CD14-positive monocyte (primary cell): Measurements from ENCODE around the gene DOK6. TPM values are rescaled to one million over a fixed set of nuclear protein-coding genes. Genes with fewer than 3 reads are reported as not detected.

Source experiments
- DNase-seq, 3 donors: peaks; one replicate each; pipeline ENCODE4 v3.0.0-alpha.2; 2011 to 2022
- H2AFZ ChIP-seq: 2 replicates; pipeline ENCODE4 v1.6.0; 2012; ENCODE audit warnings: mild to moderate bottlenecking, low read depth, low read length, inconsistent platforms; ENCODE audit not compliant: insufficient read depth, poor library complexity, severe bottlenecking
- H3K27ac ChIP-seq, 2 donors: 1 replicate in 1 of 2; 2 replicates in 1 of 2; pipeline ENCODE4 v1.5.1; 2012 to 2013; ENCODE audit warnings: low read length in 2 of 2, control low read depth in 1 of 2, inconsistent platforms in 1 of 2, low read depth in 1 of 2, mild to moderate bottlenecking in 1 of 2
- H3K27me3 ChIP-seq, 2 donors: one replicate each; pipeline versions ENCODE4 v1.6.0 to v1.6.1; 2011 to 2013; ENCODE audit warnings: low read length in 2 of 2; ENCODE audit not compliant: control insufficient read depth in 2 of 2, insufficient read depth in 2 of 2
- H3K36me3 ChIP-seq, 2 donors: replicated peaks in 1 of 2; 1 replicate in 1 of 2; 2 replicates in 1 of 2; pipeline versions ENCODE4 v1.5.1 to v1.6.1; 2012 to 2013; ENCODE audit warnings: low read length in 2 of 2, control low read depth in 1 of 2, inconsistent platforms in 1 of 2, mild to moderate bottlenecking in 1 of 2; ENCODE audit not compliant: insufficient read depth in 2 of 2, control insufficient read depth in 1 of 2
- H3K4me1 ChIP-seq, 2 donors: 1 replicate in 1 of 2; 2 replicates in 1 of 2; pipeline versions ENCODE4 v1.5.1 to v1.6.1; 2012 to 2013; ENCODE audit warnings: low read length in 2 of 2, control low read depth in 1 of 2, inconsistent platforms in 1 of 2, mild to moderate bottlenecking in 1 of 2, moderate library complexity in 1 of 2; ENCODE audit not compliant: insufficient read depth in 2 of 2, control insufficient read depth in 1 of 2
- H3K4me2 ChIP-seq: replicated peaks from 2 replicates; pipeline ENCODE3; 2012; ENCODE audit warnings: low read length, moderate library complexity, mild to moderate bottlenecking; ENCODE audit not compliant: poor library complexity, severe bottlenecking; ENCODE audit errors: extremely low read depth
- H3K4me3 ChIP-seq, 3 experiments: fragments of 200-600 bp in 1 of 3; sonication (generic) in 1 of 3; replicated peaks in 1 of 3; 1 replicate in 2 of 3; 2 replicates in 1 of 3; pipeline ENCODE4 v1.5.1; 2011 to 2013; ENCODE audit warnings: low read length in 3 of 3, mild to moderate bottlenecking in 3 of 3, control low read depth in 2 of 3, low read depth in 2 of 3, inconsistent platforms in 1 of 3, moderate library complexity in 1 of 3
- H3K79me2 ChIP-seq: 2 replicates; pipeline ENCODE4 v1.6.0; 2012; ENCODE audit warnings: mild to moderate bottlenecking, control low read depth, inconsistent platforms, low read length, moderate library complexity; ENCODE audit not compliant: insufficient read depth
- H3K9ac ChIP-seq: 2 replicates; pipeline ENCODE4 v1.6.0; 2017; ENCODE audit warnings: low read length, mild to moderate bottlenecking; ENCODE audit not compliant: insufficient read depth, poor library complexity, severe bottlenecking
- H3K9me3 ChIP-seq, 2 donors: replicated peaks in 1 of 2; 1 replicate in 1 of 2; 2 replicates in 1 of 2; pipeline versions ENCODE4 v1.5.1 to v1.6.1; 2012 to 2013; ENCODE audit warnings: low read length in 2 of 2, control low read depth in 1 of 2; ENCODE audit not compliant: control insufficient read depth in 1 of 2, insufficient read depth in 1 of 2
- H4K20me1 ChIP-seq: 2 replicates; pipeline ENCODE4 v1.6.0; 2012; ENCODE audit warnings: mild to moderate bottlenecking, low read length, control low read depth, moderate library complexity; ENCODE audit not compliant: insufficient read depth
- H3K27ac Mint-ChIP-seq, 7 donors: one replicate each; pipeline ENCODE4 v1.8.0; 2020; ENCODE audit warnings: mild to moderate bottlenecking in 7 of 7, mixed read lengths in 7 of 7, moderate library complexity in 6 of 7, inconsistent platforms in 2 of 7
- H3K27me3 Mint-ChIP-seq, 3 donors: one replicate each; pipeline ENCODE4 v1.8.0; 2021 to 2022; ENCODE audit warnings: low read depth in 3 of 3, mild to moderate bottlenecking in 3 of 3, mixed read lengths in 3 of 3, moderate library complexity in 3 of 3, inconsistent platforms in 1 of 3
- H3K36me3 Mint-ChIP-seq, 2 donors: one replicate each; pipeline ENCODE4 v1.8.0; 2020; ENCODE audit warnings: mixed read lengths in 2 of 2, inconsistent platforms in 1 of 2, mild to moderate bottlenecking in 1 of 2
- H3K4me1 Mint-ChIP-seq: one replicate; pipeline ENCODE4 v1.8.0; 2020; ENCODE audit warnings: mild to moderate bottlenecking, mixed read lengths
- H3K4me3 Mint-ChIP-seq, 2 donors: one replicate each; pipeline ENCODE4 v1.8.0; 2020; ENCODE audit warnings: mild to moderate bottlenecking in 2 of 2, mixed read lengths in 2 of 2, moderate library complexity in 1 of 2
- H3K9me3 Mint-ChIP-seq, 7 donors: one replicate each; pipeline ENCODE4 v1.8.0; 2020 to 2022; ENCODE audit warnings: mixed read lengths in 7 of 7, mild to moderate bottlenecking in 6 of 7, moderate library complexity in 6 of 7, inconsistent platforms in 2 of 7
- WGBS: methylation state at CpG from one replicate; pipeline ENCODE4 v1.1.5; 2013; ENCODE audit warnings: missing lambda C conversion rate; ENCODE audit not compliant: insufficient coverage; 5-methylcytosine and 5-hydroxymethylcytosine counted together
- intact Hi-C, 2 donors: fragments of 100-400 bp; cut with micrococcal nuclease; formaldehyde crosslinking; loops; one replicate each; pipeline versions ENCODE4 v1.15.0 to v1.15.1; 2023
- polyA plus RNA-seq, 3 donors: library from polyadenylated mRNA; depleted of rRNA in 1 of 3; unstranded in 2 of 3; stranded (reverse) in 1 of 3; fragments of 300-500 nt in 2 of 3; fragments of >200 nt in 1 of 3; fragmentation: Illumina TruSeq in 2 of 3; gene quantifications; 1 replicate in 2 of 3; 2 replicates in 1 of 3; pipeline ENCODE4 v1.2.3, GENCODE V29; 2012 to 2021
- TF ChIP-seq, protein P1 (sequence below): fragments of 200-600 bp; IDR thresholded peaks from one replicate; pipeline ENCODE4 v1.8.0; 2022; ENCODE audit warnings: antibody characterized with exemption, mild to moderate bottlenecking

The DOK6 gene
- polyA plus RNA-seq, 3 donors, result not detected

DNA sequence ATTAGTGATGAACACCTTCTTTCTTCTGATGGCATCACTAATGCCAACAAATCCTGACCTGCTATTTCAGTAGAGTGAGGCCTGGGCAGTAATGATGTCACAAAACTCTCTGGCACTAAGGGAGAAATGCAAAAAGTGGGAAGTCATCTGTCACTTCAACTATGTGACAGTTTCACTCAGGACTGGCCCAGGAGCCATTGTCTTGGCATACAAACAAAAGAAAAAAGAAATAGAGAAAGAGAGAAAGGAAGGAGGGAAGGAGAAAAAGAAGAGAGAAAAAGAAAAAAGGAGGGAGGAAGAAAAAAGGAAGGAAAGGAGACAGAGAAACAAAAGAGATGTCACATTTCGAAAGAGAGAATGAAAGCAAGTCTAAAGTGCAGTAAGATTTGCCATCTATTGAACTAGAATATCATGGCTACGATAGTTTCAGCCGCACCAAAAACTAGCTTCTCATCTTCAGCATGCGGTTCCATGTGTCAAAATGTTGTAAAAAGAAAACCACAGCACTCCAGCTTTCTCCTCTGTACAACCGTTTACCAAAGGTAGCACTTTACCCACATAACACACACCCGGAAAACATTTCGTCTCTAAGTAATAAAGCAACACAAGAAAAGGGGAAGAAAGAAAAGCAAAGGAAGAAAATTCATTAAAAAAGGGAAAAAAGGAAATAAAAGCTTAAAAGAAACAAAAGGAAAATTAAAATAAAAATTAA is 496.9 kb downstream of the DOK6 start:
- peak overlapping the region in 3 of 7 donors; percentile 13 to 82 (median 57) for H3K27ac Mint-ChIP-seq
- H3K9me3 Mint-ChIP-seq, result peaks cover 0 to 4% (median 2%) of the 10 kb centered on the region in 7 donors
- no peaks in the 10 kb centered on the region for H3K36me3 Mint-ChIP-seq
- Histone ChIP-seq H3K27me3 (no peaks in the 10 kb centered on the region), H3K4me1 (peaks cover 0 to 5% of the 10 kb centered on the region in 2 donors), H3K79me2 (no peaks in the 10 kb centered on the region), H3K9ac (peak overlapping the region; percentile 20), H3K36me3 (no peaks in the 10 kb centered on the region), H3K9me3 (no peaks in the 10 kb centered on the region), H3K4me2 (peak overlapping the region; percentile 56), H3K4me3 (peak overlapping the region in 2 of 3 experiments; percentile 29), H3K27ac (no peak overlapping the region), H4K20me1 (no peaks in the 10 kb centered on the region), H2AFZ (peak overlapping the region; percentile 26)
- TF ChIP-seq, protein P1, sequence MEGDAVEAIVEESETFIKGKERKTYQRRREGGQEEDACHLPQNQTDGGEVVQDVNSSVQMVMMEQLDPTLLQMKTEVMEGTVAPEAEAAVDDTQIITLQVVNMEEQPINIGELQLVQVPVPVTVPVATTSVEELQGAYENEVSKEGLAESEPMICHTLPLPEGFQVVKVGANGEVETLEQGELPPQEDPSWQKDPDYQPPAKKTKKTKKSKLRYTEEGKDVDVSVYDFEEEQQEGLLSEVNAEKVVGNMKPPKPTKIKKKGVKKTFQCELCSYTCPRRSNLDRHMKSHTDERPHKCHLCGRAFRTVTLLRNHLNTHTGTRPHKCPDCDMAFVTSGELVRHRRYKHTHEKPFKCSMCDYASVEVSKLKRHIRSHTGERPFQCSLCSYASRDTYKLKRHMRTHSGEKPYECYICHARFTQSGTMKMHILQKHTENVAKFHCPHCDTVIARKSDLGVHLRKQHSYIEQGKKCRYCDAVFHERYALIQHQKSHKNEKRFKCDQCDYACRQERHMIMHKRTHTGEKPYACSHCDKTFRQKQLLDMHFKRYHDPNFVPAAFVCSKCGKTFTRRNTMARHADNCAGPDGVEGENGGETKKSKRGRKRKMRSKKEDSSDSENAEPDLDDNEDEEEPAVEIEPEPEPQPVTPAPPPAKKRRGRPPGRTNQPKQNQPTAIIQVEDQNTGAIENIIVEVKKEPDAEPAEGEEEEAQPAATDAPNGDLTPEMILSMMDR, result no peak
- intact Hi-C loops, result no loop called here
- H3K27me3 Mint-ChIP-seq, result no peaks in the 10 kb centered on the region
- peak overlapping the region; percentile 64 to 72 for H3K4me3 Mint-ChIP-seq
- 58% methylated on average over 4 of the region's 7 CpGs for WGBS
- peak in 2 of 3 donors; percentile 5 to 15 for DNase-seq
- peaks cover 12% of the 10 kb centered on the region for H3K4me1 Mint-ChIP-seq

DNA sequence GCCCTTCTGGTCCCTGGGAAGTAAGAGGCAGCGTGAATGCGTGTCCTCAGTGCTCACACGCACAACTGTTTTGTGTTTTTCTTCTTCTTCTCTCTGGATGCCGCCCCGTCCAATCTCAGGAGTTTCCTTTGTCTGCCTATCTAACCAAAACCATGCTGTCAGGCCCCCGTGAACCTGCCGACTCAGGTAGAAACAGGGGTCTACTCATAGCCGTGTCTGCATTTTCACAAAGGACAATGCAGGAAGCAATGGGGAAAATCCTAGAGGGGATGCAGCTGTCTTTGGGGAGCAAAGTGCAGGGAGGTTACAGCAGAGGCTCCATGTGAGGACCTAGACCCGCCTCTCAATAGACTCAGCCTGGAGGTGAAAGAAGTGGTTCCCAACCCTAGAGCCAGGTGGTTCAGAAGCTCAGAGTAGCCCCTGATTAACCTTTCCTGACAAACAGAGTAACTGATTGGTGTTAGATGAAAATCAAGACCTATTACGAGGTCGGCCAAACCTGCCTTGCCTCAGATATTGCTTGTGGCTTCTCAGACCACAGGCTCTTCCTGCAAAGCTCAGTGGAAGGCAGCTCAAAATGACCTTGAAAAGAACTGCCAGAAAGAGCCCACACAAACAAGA is 497.7 kb downstream of the DOK6 start:
- no peaks in the 10 kb centered on the region for H3K36me3 Mint-ChIP-seq
- no peak overlapping the region for H3K9ac ChIP-seq
- H3K4me3 ChIP-seq, result peak overlapping the region in 1 of 3 experiments; percentile 29
- H3K36me3 ChIP-seq, result no peaks in the 10 kb centered on the region
- no peak overlapping the region for H3K27ac ChIP-seq
- peak overlapping the region in 1 of 7 donors; percentile 55 for H3K27ac Mint-ChIP-seq
- peaks cover 0 to 5% of the 10 kb centered on the region in 2 donors for H3K4me1 ChIP-seq
- no peaks in the 10 kb centered on the region for H4K20me1 ChIP-seq
- peaks cover 12% of the 10 kb centered on the region for H3K4me1 Mint-ChIP-seq
- TF ChIP-seq, protein P1, result no peak
- H3K27me3 ChIP-seq, result no peaks in the 10 kb centered on the region
- peak overlapping the region; percentile 26 for H2AFZ ChIP-seq
- no peak for DNase-seq
- no peaks in the 10 kb centered on the region for H3K9me3 ChIP-seq
- no peaks in the 10 kb centered on the region for H3K27me3 Mint-ChIP-seq
- no peaks in the 10 kb centered on the region for H3K79me2 ChIP-seq
- peak overlapping the region in 1 of 2 donors; percentile 2 for H3K4me3 Mint-ChIP-seq
- H3K4me2 ChIP-seq, result peak overlapping the region; percentile 56
- H3K9me3 Mint-ChIP-seq, result peaks cover 0 to 4% (median 2%) of the 10 kb centered on the region in 7 donors
- WGBS, result 44% methylated on average over 8 of the region's 11 CpGs
- intact Hi-C loops, result no loop called here
